K562 (cell line): ENCODE results near the gene FUT8. TPM values are rescaled to one million over a fixed set of nuclear protein-coding genes. Genes with fewer than 3 reads are reported as not detected.

Experiments used
- ATAC-seq: fragments of 200-7000 bp; cut with Tn5 transposase; 3 replicates; pipeline ENCODE4 v1.9.1; 2020; ENCODE audit warnings: moderate library complexity
- BruUV-seq: library from RNA; stranded (reverse); fragments of 400-500 nt; replicated peaks from 2 replicates; lab custom pipeline; 2021; lab: Mats Ljungman, UMichigan
- CTCF ChIA-PET: fragments of 300-600 bp; formaldehyde crosslinking; extraction: SDS; loops from one replicate; lab custom pipeline; 2021; ENCODE audit warnings: low intra/inter-chr PET ratio; lab: Yijun Ruan, JAX
- POLR2A ChIA-PET: fragments of 300-600, 350-650 bp; sonication (Branson Sonifier 250); formaldehyde crosslinking; extraction: SDS; loops from one replicate; lab custom pipeline; 2021; ENCODE audit warnings: antibody characterized with exemption, inconsistent platforms; lab: Yijun Ruan, JAX
- DNase-seq, 4 experiments: peaks; one replicate each; pipeline versions ENCODE4 v3.0.0 to v3.0.0-alpha.2; 2011 to 2018; ENCODE audit warnings: low spot score in 3 of 4, mixed read lengths in 3 of 4; ENCODE audit errors: extremely low read depth in 1 of 4
- FAIRE-seq: peaks from 2 replicates; lab custom pipeline; 2011; peaks lifted over from hg19 to GRCh38; lab: Jason Lieb, UNC
- H2AFZ ChIP-seq: 2 replicates; pipeline ENCODE4 v1.6.0; 2011; ENCODE audit warnings: low read depth, low read length, control low read depth, inconsistent platforms
- H3K27ac ChIP-seq: fragments of 200-600 bp; 3 replicates; pipeline ENCODE4 v1.8.0; 2011; ENCODE audit warnings: low read depth, mild to moderate bottlenecking, control low read depth, inconsistent platforms, low read length, moderate library complexity, mixed read lengths; ENCODE audit errors: extremely low read depth
- H3K27me3 ChIP-seq, 2 experiments: fragments of 300-600 bp in 1 of 2; 2 replicates in 1 of 2; 3 replicates in 1 of 2; pipeline versions ENCODE4 v1.6.0 to v1.8.0; 2011; ENCODE audit warnings: inconsistent platforms in 2 of 2, low read length in 2 of 2, mild to moderate bottlenecking in 1 of 2, mixed read lengths in 1 of 2, moderate library complexity in 1 of 2; ENCODE audit not compliant: control insufficient read depth in 2 of 2, insufficient read depth in 2 of 2
- H3K36me3 ChIP-seq: fragments of 300-600 bp; 3 replicates; pipeline ENCODE4 v1.8.0; 2011; ENCODE audit warnings: mild to moderate bottlenecking, low read length, inconsistent platforms; ENCODE audit not compliant: control insufficient read depth, insufficient read depth
- H3K4me1 ChIP-seq, 2 experiments: fragments of 200-600 bp in 1 of 2; replicated peaks in 1 of 2; 2 replicates in 1 of 2; 3 replicates in 1 of 2; pipeline versions ENCODE4 v1.5.1 to v1.8.0; 2011; ENCODE audit warnings: inconsistent platforms in 2 of 2, low read length in 2 of 2, mild to moderate bottlenecking in 1 of 2, mixed read lengths in 1 of 2, moderate library complexity in 1 of 2; ENCODE audit not compliant: control insufficient read depth in 2 of 2, insufficient read depth in 2 of 2
- H3K4me2 ChIP-seq: 2 replicates; pipeline ENCODE4 v1.6.1; 2011; ENCODE audit warnings: low read length, control low read depth, inconsistent platforms, mixed read lengths; ENCODE audit not compliant: insufficient read depth
- H3K4me3 ChIP-seq: fragments of 200-600 bp; sonication (generic), shearing (Covaris generic); 2 replicates; pipeline ENCODE4 v1.5.1; 2016; ENCODE audit warnings: control low read depth, inconsistent platforms
- H3K79me2 ChIP-seq: fragments of 200-600 bp; 3 replicates; pipeline ENCODE4 v1.8.0; 2011; ENCODE audit warnings: low read length, inconsistent platforms; ENCODE audit not compliant: control insufficient read depth, insufficient read depth
- H3K9ac ChIP-seq, 2 experiments: 2 replicates each; pipeline versions ENCODE4 v1.6.0 to v1.6.1; 2011; ENCODE audit warnings: low read depth in 2 of 2, low read length in 2 of 2, control low read depth in 1 of 2, inconsistent platforms in 1 of 2, mild to moderate bottlenecking in 1 of 2, mixed read lengths in 1 of 2; ENCODE audit not compliant: insufficient read depth in 1 of 2
- H3K9me1 ChIP-seq: one replicate; pipeline ENCODE4 v1.6.0; 2011; ENCODE audit warnings: inconsistent platforms, mild to moderate bottlenecking, low read length, moderate library complexity; ENCODE audit not compliant: control insufficient read depth, insufficient read depth
- H3K9me3 ChIP-seq: replicated peaks from 2 replicates; pipeline ENCODE4 v1.5.1; 2011; ENCODE audit warnings: low read depth, low read length, inconsistent platforms; ENCODE audit not compliant: control insufficient read depth, insufficient read depth
- H4K20me1 ChIP-seq: replicated peaks from 2 replicates; pipeline ENCODE4 v1.6.1; 2011; ENCODE audit warnings: low read length, inconsistent platforms, mixed read lengths; ENCODE audit not compliant: control insufficient read depth, insufficient read depth
- CBX1 ChIP-seq: sonication (generic); IDR thresholded peaks from 2 replicates; pipeline ENCODE4 v1.6.1; 2016; ENCODE audit warnings: antibody characterized with exemption, low read depth, mild to moderate bottlenecking
- ELK1 ChIP-seq: sonication (generic); formaldehyde crosslinking; IDR thresholded peaks from 2 replicates; pipeline ENCODE4 v1.8.1; 2022; ENCODE audit warnings: missing genetic modification reagents
- FOXM1 ChIP-seq, 2 experiments: fragments of 450-650 bp in 1 of 2; sonication (generic) in 1 of 2; formaldehyde crosslinking in 1 of 2; IDR thresholded peaks; 2 replicates each; pipeline versions ENCODE4 v1.6.1 to v1.9.0; 2017 to 2022; ENCODE audit warnings: low read depth in 2 of 2, mild to moderate bottlenecking in 2 of 2, missing genetic modification reagents in 1 of 2, moderate library complexity in 1 of 2
- GTF2E2 ChIP-seq: fragments of 200-800 bp; sonication (Bioruptor generic); IDR thresholded peaks from 2 replicates; pipeline ENCODE4 v1.6.1; 2016; ENCODE audit warnings: missing genetic modification characterization, missing compliant biosample characterization
- HNRNPLL ChIP-seq: fragments of 200-400 bp; formaldehyde crosslinking; IDR thresholded peaks from 2 replicates; pipeline ENCODE4 v1.6.1; 2017; ENCODE audit warnings: low read length, low read depth, mild to moderate bottlenecking; ENCODE audit not compliant: poor library complexity, severe bottlenecking
- KDM2B ChIP-seq: fragments of 250-450 bp; sonication (Bioruptor Pico); IDR thresholded peaks from 2 replicates; pipeline ENCODE4 v1.8.0; 2021; ENCODE audit warnings: mild to moderate bottlenecking, moderate library complexity
- KDM5B ChIP-seq: fragments of 200-600 bp; sonication (generic); IDR thresholded peaks from 2 replicates; pipeline ENCODE4 v1.6.1; 2012; ENCODE audit warnings: low read depth, mild to moderate bottlenecking, moderate library complexity, low read length, control low read depth, inconsistent platforms; ENCODE audit not compliant: insufficient replicate concordance
- NR3C1 ChIP-seq: sonication (generic); formaldehyde crosslinking; IDR thresholded peaks from 2 replicates; pipeline ENCODE4 v1.8.1; 2022; ENCODE audit warnings: missing genetic modification reagents
- PBX2 ChIP-seq, 2 experiments: IDR thresholded peaks in 1 of 2; conservative IDR thresholded peaks in 1 of 2; 2 replicates each; pipeline ENCODE4 v1.6.1; 2016; ENCODE audit warnings: low read depth in 2 of 2, mild to moderate bottlenecking in 1 of 2, missing compliant biosample characterization in 1 of 2, missing genetic modification characterization in 1 of 2, moderate library complexity in 1 of 2
- ZNF436 ChIP-seq: fragments of 250-450, 450-650 bp; sonication (Bioruptor Pico); formaldehyde crosslinking; IDR thresholded peaks from 2 replicates; pipeline ENCODE4 v1.7.0; 2020; ENCODE audit warnings: mild to moderate bottlenecking
- WGBS: fragments of 100-300 bp; shearing (Covaris generic); methylation state at CpG from one replicate; pipeline ENCODE4 v1.1.6; 2016; ENCODE audit warnings: low coverage, mixed read lengths; ENCODE audit not compliant: insufficient coverage; ENCODE audit errors: missing lambda C conversion rate; 5-methylcytosine and 5-hydroxymethylcytosine counted together
- in situ Hi-C: fragments of 300-500 bp; cut with MboI; formaldehyde crosslinking; loops from 4 replicates; pipeline ENCODE4 v1.15.0; 2018; ENCODE audit warnings: inconsistent platforms, mixed read lengths
- intact Hi-C: fragments of 100-400 bp; cut with micrococcal nuclease; formaldehyde crosslinking; loops from 2 replicates; pipeline ENCODE4 v1.14.2; 2022
- polyA plus RNA-seq, 8 experiments: library from polyadenylated mRNA; depleted of rRNA in 4 of 8; stranded (reverse) in 5 of 8; unstranded in 3 of 8; fragments of >200 nt; fragmentation: Nextera tagmentation in 2 of 8; fragmentation: Illumina TruSeq in 1 of 8; extraction: Ambion mirVana in 2 of 8; extraction: Trizol in 1 of 8; gene quantifications; 2 replicates each; pipeline versions ENCODE4 v1.2.1 to v1.2.3, GENCODE V29; 2011 to 2014; ENCODE audit warnings: inconsistent platforms in 1 of 8, missing spikeins in 1 of 8
- total RNA-seq, 7 experiments: library from RNA; depleted of rRNA in 6 of 7; stranded (reverse); fragments of >200 nt in 6 of 7; fragmentation: Illumina TruSeq in 2 of 7; extraction: Trizol in 2 of 7; gene quantifications; 2 replicates each; pipeline versions ENCODE4 v1.2.1 to v1.2.3, GENCODE V29; 2011 to 2021; ENCODE audit warnings: low replicate concordance in 1 of 7
- TF ChIP-seq, protein P1 (sequence below): sonication (generic); formaldehyde crosslinking; IDR thresholded peaks from 2 replicates; pipeline ENCODE4 v1.8.0; 2022; ENCODE audit warnings: mild to moderate bottlenecking, missing genetic modification reagents, borderline replicate concordance

FUT8 gene
- total and polyA plus RNA-seq, 9 of the 15 experiments (the other 6 are each of a cell fraction or from before 2014, with no cell fraction given) = 4.1 to 15.2 (median 7.8) TPM

DNA sequence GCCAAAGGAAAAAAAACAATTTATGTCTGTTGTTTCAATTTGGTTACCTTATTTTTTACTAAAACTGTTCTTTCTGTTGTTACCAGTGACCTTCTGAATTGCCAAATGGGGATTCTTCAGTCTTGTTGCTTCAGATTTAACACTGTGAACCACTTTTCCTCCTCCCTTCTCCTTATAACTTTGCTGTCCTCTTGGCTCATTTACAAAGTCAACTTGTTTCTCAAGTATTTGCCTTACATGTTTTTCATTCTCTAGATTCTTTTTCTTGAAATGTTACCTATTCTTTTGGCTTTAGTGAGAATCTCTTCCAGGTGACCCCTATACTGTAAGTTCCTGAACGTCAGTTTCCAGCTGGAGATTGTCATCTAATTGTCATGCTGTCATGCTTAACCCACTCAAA lies 19.4 kb downstream of the FUT8 start:
- H3K4me2 ChIP-seq = no peak overlapping the region
- no peaks in the 10 kb centered on the region for H3K36me3 ChIP-seq
- peaks cover 43% of the 10 kb centered on the region for H3K79me2 ChIP-seq
- H2AFZ ChIP-seq = peak overlapping the region; percentile 58; the same call in 1 of the 2 replicates
- ChIA-PET POLR2A (no interaction called here), CTCF (interaction anchor here (0.7 kb wide), 1 partner anchor 9 kb away, joined by 3 read pairs; no protein-coding TSS in a partner anchor)
- in situ Hi-C loops (no loop called here), intact Hi-C loops (no loop called here)
- H3K27me3 ChIP-seq = no peaks in the 10 kb centered on the region
- H3K9me1 ChIP-seq = no peaks in the 10 kb centered on the region
- ATAC-seq (no peak), FAIRE-seq (no peak), DNase-seq (no peak)
- H3K9ac ChIP-seq = peak overlapping the region in 1 of 2 experiments; percentile 14; a peak in 1 of 4 replicates
- TF ChIP-seq KDM2B (no peak), KDM5B (no peak), PBX2 (CRISPR knock-in tag; IDR thresholded peaks at IDR 0.05; ENCODE audit: low read depth) (no peak), PBX2 (tag; conservative IDR thresholded peaks at IDR 0.05; ENCODE audit: low read depth) (no peak), CBX1 (no peak), NR3C1 (CRISPR knock-in tag) (no peak), HNRNPLL (no peak), FOXM1 (IDR thresholded peaks at IDR 0.05; ENCODE audit: low read depth) (no peak), FOXM1 (CRISPR knock-in tag; IDR thresholded peaks at IDR 0.05; ENCODE audit: low read depth) (no peak), ELK1 (CRISPR knock-in tag) (no peak), GTF2E2 (tag) (no peak), ZNF436 (no peak)
- TF ChIP-seq, protein P1, sequence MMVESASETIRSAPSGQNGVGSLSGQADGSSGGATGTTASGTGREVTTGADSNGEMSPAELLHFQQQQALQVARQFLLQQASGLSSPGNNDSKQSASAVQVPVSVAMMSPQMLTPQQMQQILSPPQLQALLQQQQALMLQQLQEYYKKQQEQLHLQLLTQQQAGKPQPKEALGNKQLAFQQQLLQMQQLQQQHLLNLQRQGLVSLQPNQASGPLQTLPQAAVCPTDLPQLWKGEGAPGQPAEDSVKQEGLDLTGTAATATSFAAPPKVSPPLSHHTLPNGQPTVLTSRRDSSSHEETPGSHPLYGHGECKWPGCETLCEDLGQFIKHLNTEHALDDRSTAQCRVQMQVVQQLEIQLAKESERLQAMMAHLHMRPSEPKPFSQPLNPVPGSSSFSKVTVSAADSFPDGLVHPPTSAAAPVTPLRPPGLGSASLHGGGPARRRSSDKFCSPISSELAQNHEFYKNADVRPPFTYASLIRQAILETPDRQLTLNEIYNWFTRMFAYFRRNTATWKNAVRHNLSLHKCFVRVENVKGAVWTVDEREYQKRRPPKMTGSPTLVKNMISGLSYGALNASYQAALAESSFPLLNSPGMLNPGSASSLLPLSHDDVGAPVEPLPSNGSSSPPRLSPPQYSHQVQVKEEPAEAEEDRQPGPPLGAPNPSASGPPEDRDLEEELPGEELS (CRISPR knock-in tag) = no peak
- H3K4me3 ChIP-seq = no peak overlapping the region
- no TSS peak for BruUV-seq
- H3K4me1 ChIP-seq = peaks cover 6 to 25% of the 10 kb centered on the region in 2 experiments; a peak in 4 of 5 replicates
- H3K9me3 ChIP-seq = no peaks in the 10 kb centered on the region; the same call in none of the 2 replicates
- WGBS = 33% methylated on average over 1 of the region's 1 CpG
- H3K27ac ChIP-seq = peak overlapping the region; percentile 64; the same call in 2 of the 3 replicates
- H4K20me1 ChIP-seq = no peaks in the 10 kb centered on the region
